Activated naive CD4-positive, alpha-beta T cell treated with anti-CD3 and anti-CD28 coated beads for 36 hours (primary cell): Measurements from ENCODE around the gene WRNIP1. TPM values are rescaled to one million over a fixed set of nuclear protein-coding genes. Genes with fewer than 3 reads are reported as not detected.
"Not testable (repeated sequence)": the region's sequence is repeated elsewhere in the genome, so short reads cannot be mapped to it uniquely, and the experiment has no call there.

Experiments used
- CTCF ChIA-PET: fragments of 350-600 bp; sonication (Branson Sonifier 250); formaldehyde crosslinking; loops from one replicate; lab custom pipeline; 2021; ENCODE audit warnings: antibody characterized with exemption; lab: Charles Lee
- DNase-seq: peaks from one replicate; pipeline ENCODE4 v3.0.0-alpha.2; 2020
- H3K27ac Mint-ChIP-seq: one replicate; pipeline ENCODE4 v1.8.0; 2021; ENCODE audit warnings: mild to moderate bottlenecking, mixed read lengths
- H3K27me3 Mint-ChIP-seq: one replicate; pipeline ENCODE4 v1.8.0; 2021; ENCODE audit warnings: low read depth, mixed read lengths
- H3K36me3 Mint-ChIP-seq: one replicate; pipeline ENCODE4 v1.8.0; 2021; ENCODE audit warnings: low read depth, mixed read lengths
- H3K4me1 Mint-ChIP-seq: one replicate; pipeline ENCODE4 v1.8.0; 2021; ENCODE audit warnings: low read depth, mixed read lengths
- H3K4me3 Mint-ChIP-seq: one replicate; pipeline ENCODE4 v1.8.0; 2021; ENCODE audit warnings: mild to moderate bottlenecking, moderate library complexity, mixed read lengths
- H3K9me3 Mint-ChIP-seq: one replicate; pipeline ENCODE4 v1.8.0; 2021; ENCODE audit warnings: mixed read lengths
- intact Hi-C: fragments of 100-400 bp; cut with micrococcal nuclease; formaldehyde crosslinking; loops from one replicate; pipeline ENCODE4 v1.15.1; 2023
- total RNA-seq, 2 experiments: library from RNA; stranded (reverse); gene quantifications; one replicate each; pipeline ENCODE4 v1.2.3, GENCODE V29; 2021

WRNIP1 gene
- total RNA-seq, 2 experiments from 2014 or later: 19.2 to 21.7 TPM

- Mint-ChIP-seq H3K36me3 (peaks cover 7% of the 10 kb centered on the region), H3K4me3 (no peak overlapping the region), H3K9me3 (no peaks in the 10 kb centered on the region), H3K27me3 (no peaks in the 10 kb centered on the region), H3K4me1 (peaks cover 42% of the 10 kb centered on the region), H3K27ac (no peak overlapping the region)
- DNase-seq: no peak
- intact Hi-C loops: loop anchor here (1.0 kb wide), 1 partner anchor 28 kb away; no protein-coding TSS in a partner anchor
- CTCF ChIA-PET: interaction anchor here (0.7 to 2.8 kb wide), 17 partner anchors 36 to 274 kb away, joined by 3 to 44 read pairs (median 5); partner anchors contain the start of gene SERPINB1
Measured at GRCh38 chr6:2792330-2793110, 27.3 kb downstream of the WRNIP1 start.

DNA sequence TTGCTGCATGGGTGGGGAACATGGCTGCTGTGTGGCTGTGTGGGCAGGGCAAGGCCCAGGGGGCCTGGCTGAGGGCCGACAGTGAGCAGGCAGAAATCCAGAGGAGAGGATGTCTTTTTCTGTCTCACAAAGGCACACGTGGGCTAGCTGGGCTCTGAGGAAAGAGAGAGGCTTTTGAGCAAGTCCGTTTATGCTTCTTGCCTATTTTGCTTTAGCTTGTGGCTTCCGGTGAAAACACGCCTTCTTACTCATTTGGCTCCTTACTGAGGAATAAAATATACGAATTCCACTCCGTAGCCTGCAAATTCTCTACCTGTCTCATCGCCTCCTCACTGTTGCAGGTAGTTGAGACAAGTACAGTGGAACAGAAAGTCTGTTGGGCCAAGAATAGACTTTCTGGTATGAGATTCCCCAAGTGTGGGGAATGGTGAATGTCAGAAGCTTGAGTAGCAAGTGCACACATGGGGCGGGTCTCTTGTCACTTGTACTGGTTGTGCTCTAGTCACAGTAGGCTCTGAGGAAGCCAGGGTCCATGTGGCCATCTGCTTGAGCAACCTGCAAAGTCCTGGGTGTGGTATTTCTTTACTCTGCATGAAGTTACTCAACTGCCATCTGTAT lies 28.4 kb downstream of the WRNIP1 start:
- Mint-ChIP-seq H3K27me3 (no peaks in the 10 kb centered on the region), H3K36me3 (peaks cover 3% of the 10 kb centered on the region), H3K9me3 (no peaks in the 10 kb centered on the region), H3K4me3 (peak overlapping the region; percentile 30), H3K27ac (peak overlapping the region; percentile 83), H3K4me1 (peaks cover 44% of the 10 kb centered on the region)
- CTCF ChIA-PET: interaction anchor here (0.9 to 2.8 kb wide), 6 partner anchors 47 to 194 kb away, joined by 3 to 15 read pairs (median 3); partner anchors contain the start of gene SERPINB1
- intact Hi-C loops: loop anchor here (1.0 to 2.0 kb wide), 2 partner anchors 23 to 27 kb away; no protein-coding TSS in a partner anchor
- peak; percentile 66 for DNase-seq

- peaks cover 3% of the 10 kb centered on the region for H3K36me3 Mint-ChIP-seq
- no peak overlapping the region for H3K27ac Mint-ChIP-seq
- no peak overlapping the region for H3K4me3 Mint-ChIP-seq
- no peak for DNase-seq
- intact Hi-C loops: loop anchor here (2.0 kb wide), 1 partner anchor 23 kb away; no protein-coding TSS in a partner anchor
- CTCF ChIA-PET: interaction anchor here (0.9 to 2.8 kb wide), 7 partner anchors 47 to 194 kb away, joined by 3 to 15 read pairs (median 3); partner anchors contain the start of gene SERPINB1
- H3K27me3 Mint-ChIP-seq: no peaks in the 10 kb centered on the region
- peaks cover 40% of the 10 kb centered on the region for H3K4me1 Mint-ChIP-seq
- no peaks in the 10 kb centered on the region for H3K9me3 Mint-ChIP-seq
Measured at GRCh38 chr6:2794171-2794730, 29.1 kb downstream of the WRNIP1 start.

DNA sequence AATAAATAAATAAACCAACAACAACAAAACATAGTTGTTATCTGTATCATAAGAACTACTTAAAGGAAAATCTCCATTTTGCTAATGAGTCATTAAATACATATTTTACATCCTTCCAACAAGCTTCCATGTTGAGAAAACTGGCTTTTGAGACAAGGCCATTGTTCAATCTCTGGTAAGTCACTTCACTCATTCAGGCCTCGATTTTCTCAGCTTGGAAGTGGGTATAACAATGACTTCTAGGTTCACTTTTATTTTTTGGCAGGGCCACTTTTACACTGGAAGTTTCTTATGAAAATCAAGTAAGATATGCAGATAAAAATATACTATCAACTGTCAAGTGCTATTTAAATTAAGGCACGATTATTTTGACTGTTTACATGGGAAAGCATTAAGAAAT lies 30.0 kb downstream of the WRNIP1 start:
- H3K4me1 Mint-ChIP-seq: peaks cover 46% of the 10 kb centered on the region
- intact Hi-C loops: loop anchor here (2.0 kb wide), 1 partner anchor 22 kb away; no protein-coding TSS in a partner anchor
- CTCF ChIA-PET: interaction anchor here (1.0 to 2.8 kb wide), 3 partner anchors 46 to 116 kb away, joined by 3 to 15 read pairs (median 4); partner anchors contain the start of gene SERPINB1
- no peaks in the 10 kb centered on the region for H3K27me3 Mint-ChIP-seq
- H3K36me3 Mint-ChIP-seq: peaks cover 3% of the 10 kb centered on the region
- no peak for DNase-seq
- no peak overlapping the region for H3K4me3 Mint-ChIP-seq
- no peaks in the 10 kb centered on the region for H3K9me3 Mint-ChIP-seq
- H3K27ac Mint-ChIP-seq: no peak overlapping the region

- DNase-seq: no peak
- CTCF ChIA-PET: no interaction called here
- no peak overlapping the region for H3K27ac Mint-ChIP-seq
- no peaks in the 10 kb centered on the region for H3K9me3 Mint-ChIP-seq
- H3K36me3 Mint-ChIP-seq: peaks cover 3% of the 10 kb centered on the region
- peaks cover 47% of the 10 kb centered on the region for H3K4me1 Mint-ChIP-seq
- intact Hi-C loops: loop anchor here (2.0 kb wide), 1 partner anchor 21 kb away; no protein-coding TSS in a partner anchor
- no peaks in the 10 kb centered on the region for H3K27me3 Mint-ChIP-seq
- H3K4me3 Mint-ChIP-seq: no peak overlapping the region
Measured at GRCh38 chr6:2795956-2796355, 30.8 kb downstream of the WRNIP1 start.

DNA sequence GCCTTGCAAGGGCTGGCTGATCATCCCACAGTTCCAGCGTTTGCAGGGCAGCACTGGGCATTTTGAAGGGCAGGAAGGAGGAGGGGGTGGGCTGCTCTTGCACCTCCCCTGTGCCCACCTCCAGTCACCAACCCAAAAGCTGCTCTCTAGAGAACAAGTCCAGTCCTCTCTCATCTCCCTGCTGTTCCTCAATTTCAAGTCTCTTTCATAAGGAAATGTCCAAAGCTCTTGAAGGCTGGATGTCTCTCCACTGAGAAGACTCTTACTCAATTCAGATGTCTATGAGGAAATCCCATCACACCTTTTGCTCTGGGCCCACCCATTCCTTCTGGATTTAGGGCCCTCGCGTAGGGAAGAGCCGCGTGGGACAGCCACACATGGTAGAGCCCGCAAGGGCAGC lies 31.7 kb downstream of the WRNIP1 start:
- Mint-ChIP-seq H3K4me1 (peaks cover 43% of the 10 kb centered on the region), H3K9me3 (no peaks in the 10 kb centered on the region), H3K27ac (no peak overlapping the region), H3K36me3 (peaks cover 3% of the 10 kb centered on the region), H3K27me3 (no peaks in the 10 kb centered on the region), H3K4me3 (no peak overlapping the region)
- CTCF ChIA-PET: no interaction called here
- intact Hi-C loops: no loop called here
- DNase-seq: no peak

GRCh38 chr6:2797564-2798031 lies 32.4 kb downstream of the WRNIP1 start:
- no peaks in the 10 kb centered on the region for H3K9me3 Mint-ChIP-seq
- CTCF ChIA-PET: interaction anchor here (0.9 kb wide), 1 partner anchor 49 kb away, joined by 3 read pairs; no protein-coding TSS in a partner anchor
- no peaks in the 10 kb centered on the region for H3K27me3 Mint-ChIP-seq
- no peak overlapping the region for H3K27ac Mint-ChIP-seq
- peaks cover 35% of the 10 kb centered on the region for H3K4me1 Mint-ChIP-seq
- H3K4me3 Mint-ChIP-seq: no peak overlapping the region
- no peak for DNase-seq
- H3K36me3 Mint-ChIP-seq: peaks cover 3% of the 10 kb centered on the region
- intact Hi-C loops: no loop called here

DNA sequence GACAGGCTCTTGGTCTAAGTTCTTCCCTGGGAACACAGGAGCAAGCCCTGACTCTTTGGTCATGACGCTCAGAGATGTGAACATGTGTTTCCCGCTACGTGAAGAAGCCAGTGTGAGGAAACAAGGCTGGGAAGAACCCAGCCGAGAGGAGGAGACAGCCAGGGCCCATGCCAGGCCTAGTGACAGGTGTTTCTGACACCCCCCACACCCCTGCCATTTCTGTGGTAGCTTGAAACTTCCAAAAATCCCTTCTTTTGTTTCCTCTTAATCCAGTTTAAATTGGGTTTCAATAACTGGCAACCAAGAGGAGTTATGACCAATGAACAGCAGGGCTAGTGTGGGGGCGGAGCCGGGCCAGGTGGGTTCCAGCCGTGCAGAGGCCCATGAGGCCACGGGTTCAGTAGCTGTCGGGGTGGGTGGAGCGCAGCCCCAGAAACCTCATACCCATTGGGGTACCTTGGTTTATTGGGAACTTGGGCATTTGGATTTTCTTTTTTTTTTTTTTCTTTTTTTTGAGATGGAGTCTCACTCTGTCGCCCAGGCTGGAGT lies 33.5 kb downstream of the WRNIP1 start:
- Mint-ChIP-seq H3K36me3 (peaks cover 3% of the 10 kb centered on the region), H3K4me1 (peaks cover 25% of the 10 kb centered on the region), H3K4me3 (no peak overlapping the region), H3K27ac (no peak overlapping the region), H3K9me3 (no peaks in the 10 kb centered on the region), H3K27me3 (no peaks in the 10 kb centered on the region)
- intact Hi-C loops: no loop called here
- DNase-seq: no peak
- CTCF ChIA-PET: interaction anchor here (0.9 kb wide), 2 partner anchors 10 to 48 kb away, joined by 3 to 4 read pairs; no protein-coding TSS in a partner anchor

- intact Hi-C loops: no loop called here
- H3K27ac Mint-ChIP-seq: no peak overlapping the region
- H3K4me1 Mint-ChIP-seq: peaks cover 18% of the 10 kb centered on the region
- no peaks in the 10 kb centered on the region for H3K9me3 Mint-ChIP-seq
- DNase-seq: no peak
- H3K4me3 Mint-ChIP-seq: no peak overlapping the region
- peaks cover 3% of the 10 kb centered on the region for H3K36me3 Mint-ChIP-seq
- CTCF ChIA-PET: interaction anchor here (0.6 to 1.0 kb wide), 3 partner anchors 9 to 308 kb away, joined by 3 to 5 read pairs (median 5); no protein-coding TSS in a partner anchor
- no peaks in the 10 kb centered on the region for H3K27me3 Mint-ChIP-seq
Measured at GRCh38 chr6:2799936-2800527, 34.8 kb downstream of the WRNIP1 start.

DNA sequence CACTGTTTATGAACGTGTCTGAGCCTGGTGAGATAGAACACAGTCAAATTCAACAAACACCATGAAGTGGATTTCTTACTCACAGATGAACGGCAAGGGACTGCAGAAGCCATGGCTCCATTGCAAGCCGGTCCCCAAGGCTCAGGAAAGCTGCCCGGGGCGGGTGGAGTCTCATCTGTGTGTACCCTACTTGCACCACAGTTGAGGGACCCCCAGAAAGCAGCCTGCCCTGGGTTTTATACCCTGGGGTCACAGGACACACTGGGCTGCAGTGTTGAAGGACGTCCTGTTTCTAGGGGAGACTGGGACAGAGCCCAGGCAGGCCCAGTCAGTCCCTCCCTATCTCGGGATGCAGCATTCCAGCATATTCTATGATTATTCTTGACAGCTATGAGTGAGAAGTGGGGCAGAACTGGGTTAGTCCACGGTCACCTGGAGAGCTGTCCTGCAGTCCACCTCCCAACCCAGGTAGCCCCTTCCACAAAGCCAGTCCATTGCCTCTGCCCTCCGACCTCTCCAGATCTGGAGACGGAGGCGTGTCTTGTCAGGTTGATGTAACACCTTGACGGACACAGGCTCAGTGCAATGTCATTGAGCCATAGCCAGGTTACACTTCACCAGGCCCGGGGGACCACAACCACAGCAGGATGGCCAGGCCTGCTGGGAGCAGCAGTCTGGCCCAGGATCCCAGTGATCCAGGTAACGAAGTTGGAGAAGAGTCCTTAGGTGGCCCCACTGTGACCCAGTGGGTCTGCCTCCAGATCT lies 35.5 kb downstream of the WRNIP1 start:
- intact Hi-C loops: no loop called here
- Mint-ChIP-seq H3K9me3 (no peaks in the 10 kb centered on the region), H3K36me3 (peaks cover 3% of the 10 kb centered on the region), H3K4me3 (no peak overlapping the region), H3K4me1 (peaks cover 18% of the 10 kb centered on the region), H3K27ac (no peak overlapping the region), H3K27me3 (no peaks in the 10 kb centered on the region)
- no peak for DNase-seq
- CTCF ChIA-PET: no interaction called here

GRCh38 chr6:2801687-2802086 lies 36.5 kb downstream of the WRNIP1 start:
- peaks cover 18% of the 10 kb centered on the region for H3K4me1 Mint-ChIP-seq
- H3K27ac Mint-ChIP-seq, CTCF ChIA-PET, DNase-seq, H3K27me3 Mint-ChIP-seq, H3K9me3 Mint-ChIP-seq, H3K36me3 Mint-ChIP-seq, intact Hi-C loops, H3K4me3 Mint-ChIP-seq: not testable (repeated sequence)
